GM12878 (cell line): ENCODE measurements around the gene TP63. TPM values are rescaled to one million over a fixed set of nuclear protein-coding genes. Genes with fewer than 3 reads are reported as not detected.

Source experiments
- ATF3 ChIP-seq: IDR thresholded peaks from 2 replicates; pipeline ENCODE4 v1.6.1; 2011; ENCODE audit warnings: low read depth, mild to moderate bottlenecking, low read length, moderate library complexity, borderline replicate concordance; ENCODE audit errors: extremely low read depth
- CHD1 ChIP-seq: IDR thresholded peaks from 2 replicates; pipeline ENCODE4 v1.6.1; 2012; ENCODE audit warnings: low read depth, low read length, improper control_type of control experiment
- EGR1 ChIP-seq, 2 experiments: IDR thresholded peaks; 1 replicate in 1 of 2; 2 replicates in 1 of 2; pipeline ENCODE4 v1.6.1; 2011 to 2012; ENCODE audit warnings: low read depth in 2 of 2, low read length in 2 of 2, borderline replicate concordance in 1 of 2, mild to moderate bottlenecking in 1 of 2, moderate library complexity in 1 of 2
- JUND ChIP-seq: IDR thresholded peaks from 2 replicates; pipeline ENCODE4 v1.6.1; 2012; ENCODE audit warnings: low read depth, mild to moderate bottlenecking, low read length, improper control_type of control experiment, moderate library complexity
- KLF5 ChIP-seq: fragments of 450-650 bp; IDR thresholded peaks from 2 replicates; pipeline ENCODE4 v1.6.1; 2014; ENCODE audit warnings: mild to moderate bottlenecking; ENCODE audit not compliant: partially characterized antibody
- NR2C2 ChIP-seq: IDR thresholded peaks from 2 replicates; pipeline ENCODE4 v1.6.1; 2011; ENCODE audit warnings: borderline replicate concordance, low read depth; ENCODE audit not compliant: control insufficient read depth, insufficient read length
- PAX8 ChIP-seq: fragments of 450-650 bp; IDR thresholded peaks from 2 replicates; pipeline ENCODE4 v1.6.1; 2017; ENCODE audit warnings: mild to moderate bottlenecking, moderate library complexity
- RBBP5 ChIP-seq: fragments of 200-600 bp; sonication (generic); conservative IDR thresholded peaks from 2 replicates; pipeline ENCODE4 v1.6.1; 2016
- SIX5 ChIP-seq: IDR thresholded peaks from 2 replicates; pipeline ENCODE4 v1.6.1; 2011; ENCODE audit warnings: mild to moderate bottlenecking, low read depth, low read length, moderate library complexity; ENCODE audit not compliant: severe bottlenecking
- YBX1 ChIP-seq: fragments of 450-650 bp; IDR thresholded peaks from 2 replicates; pipeline ENCODE4 v1.6.1; 2016; ENCODE audit warnings: antibody characterized with exemption
- ZBTB11 ChIP-seq: fragments of 450-650 bp; formaldehyde crosslinking; IDR thresholded peaks from 2 replicates; pipeline ENCODE4 v1.5.0; 2022; ENCODE audit warnings: mild to moderate bottlenecking, missing genetic modification characterization
- polyA plus RNA-seq, 11 experiments: library from polyadenylated mRNA; depleted of rRNA in 4 of 11; unstranded in 6 of 11; stranded (reverse) in 5 of 11; fragments of >200 nt; fragmentation: Nextera tagmentation in 4 of 11; fragmentation: Illumina TruSeq in 1 of 11; extraction: Ambion mirVana in 4 of 11; extraction: Trizol in 1 of 11; gene quantifications; 1 replicate in 1 of 11; 2 replicates in 10 of 11; pipeline versions ENCODE4 v1.2.1 to v1.2.3, GENCODE V29; 2011 to 2016; ENCODE audit warnings: inconsistent platforms in 2 of 11, missing spikeins in 2 of 11, low read depth in 1 of 11
- total RNA-seq, 4 experiments: library from RNA; depleted of rRNA in 3 of 4; stranded (reverse); fragments of >200 nt in 3 of 4; fragmentation: Illumina TruSeq in 1 of 4; extraction: Trizol in 1 of 4; gene quantifications; 2 replicates each; pipeline versions ENCODE4 v1.2.1 to v1.2.3, GENCODE V29; 2013 to 2021

Gene TP63
- total and polyA plus RNA-seq, 10 of the 15 experiments (the other 5 are each of a cell fraction or from before 2014, with no cell fraction given): 1.4 to 10.8 (median 6.2) TPM

- no peak for TF ChIP-seq ZBTB11 (CRISPR knock-in tag)
- no peak for TF ChIP-seq PAX8
- no peak for TF ChIP-seq EGR1 (IDR thresholded peaks at IDR 0.05; ENCODE audit: borderline replicate concordance in 1 of 2, low read depth in 2 of 2, low read length in 2 of 2)
- TF ChIP-seq KLF5: no peak
- no peak for TF ChIP-seq CHD1
- TF ChIP-seq SIX5: no peak
- TF ChIP-seq YBX1: no peak
- TF ChIP-seq JUND: no peak
- no peak for TF ChIP-seq NR2C2
- TF ChIP-seq ATF3: no peak
- TF ChIP-seq RBBP5: no peak
Measured at GRCh38 chr3:189720736-189721417, 89.7 kb downstream of the TP63 start (continued).
